H1 (cell line): ENCODE data around the gene SH3RF3.

Experiments used
- CTCF ChIP-seq, 3 experiments: IDR thresholded peaks; 1 replicate in 2 of 3; 2 replicates in 1 of 3; pipeline versions ENCODE4 v1.5.1 to v1.6.1; 2011; ENCODE audit warnings: low read length in 3 of 3, mild to moderate bottlenecking in 3 of 3, inconsistent platforms in 2 of 3, low read depth in 1 of 3, moderate library complexity in 1 of 3; ENCODE audit not compliant: insufficient read depth in 1 of 3; ENCODE audit errors: control extremely low read depth in 1 of 3
- POLR2A ChIP-seq, 2 experiments: IDR thresholded peaks; 1 replicate in 1 of 2; 2 replicates in 1 of 2; pipeline ENCODE4 v1.6.1; 2011; ENCODE audit warnings: low read depth in 2 of 2, low read length in 2 of 2, mild to moderate bottlenecking in 2 of 2; ENCODE audit errors: control extremely low read depth in 1 of 2

GRCh38 chr2:109345091-109345490 lies 216.1 kb downstream of the SH3RF3 start:
- TF ChIP-seq CTCF (IDR thresholded peaks at IDR 0.05; ENCODE audit: control extremely low read depth in 1 of 3, insufficient read depth in 1 of 3, low read depth in 1 of 3, low read length in 3 of 3) (no peak), POLR2A (IDR thresholded peaks at IDR 0.05; ENCODE audit: control extremely low read depth in 1 of 2, low read depth in 2 of 2, low read length in 2 of 2) (no peak)
